ENCODE measurements around the gene CEP70.

DNA sequence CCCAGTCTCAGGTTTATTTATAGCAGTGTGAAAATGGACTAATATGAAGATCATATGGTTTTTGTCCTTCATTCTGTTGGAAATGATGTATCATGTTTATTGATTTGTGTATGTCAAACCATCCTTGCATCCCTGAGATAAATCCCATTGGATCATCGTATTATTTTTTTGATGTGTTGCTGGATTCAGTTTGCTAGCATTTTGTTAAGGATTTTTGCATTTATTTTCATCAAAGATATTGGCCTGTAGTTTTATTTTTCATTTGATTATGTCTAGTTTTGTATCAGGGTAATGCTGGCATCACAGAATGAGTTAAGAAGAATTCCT is 48.8 kb upstream of the CEP70 start:
- no peak for TF ChIP-seq POLR2AphosphoS5 (IDR thresholded peaks at IDR 0.05)
- TF ChIP-seq POLR2A (IDR thresholded peaks at IDR 0.05; ENCODE audit: low read depth) = no peak
